ENCODE data around the gene ANLN. TPM values are rescaled to one million over a fixed set of nuclear protein-coding genes. Genes with fewer than 3 reads are reported as not detected.

Gene ANLN
- total and polyA plus RNA-seq, 2 experiments from 2014 or later: 26.9 to 66.7 TPM

- Histone ChIP-seq H4K20me1 (replicated peaks; ENCODE audit: insufficient read depth) (peaks cover 7% of the 10 kb centered on the region; the same call in 1 of the 2 replicates), H3K4me2 (no peak overlapping the region), H3K9me2 (ENCODE audit: insufficient read depth) (no peaks in the 10 kb centered on the region), H3K27me3 (ENCODE audit: insufficient read depth) (no peaks in the 10 kb centered on the region), H3K27ac (ENCODE audit: low read depth) (no peak overlapping the region), H3K79me2 (replicated peaks; ENCODE audit: insufficient read depth) (no peaks in the 10 kb centered on the region), H3K4me1 (ENCODE audit: insufficient read depth) (no peaks in the 10 kb centered on the region), H3K4me3 (no peak overlapping the region), H2AFZ (no peak overlapping the region), H3F3A (replicated peaks; ENCODE audit: low read depth) (no peaks in the 10 kb centered on the region), H3K36me3 (ENCODE audit: insufficient read depth) (peaks cover 62% of the 10 kb centered on the region)
- H3K27me3 Mint-ChIP-seq (ENCODE audit: insufficient read depth, low read depth, poor library complexity): no peaks in the 10 kb centered on the region
- peaks cover 3% of the 10 kb centered on the region; the same call in 2 of the 3 replicates for H3K4me1 Mint-ChIP-seq
- no peak for DNase-seq (ENCODE audit: low spot score)
- peaks cover 61% of the 10 kb centered on the region for H3K36me3 Mint-ChIP-seq (ENCODE audit: low read depth)
- TF ChIP-seq CTCF (conservative IDR thresholded peaks at IDR 0.05; ENCODE audit: low read depth in 2 of 2): no peak
- TF ChIP-seq ZNF114 (CRISPR knock-in tag; IDR thresholded peaks at IDR 0.05): no peak
- no peak for TF ChIP-seq REST (IDR thresholded peaks at IDR 0.05; ENCODE audit: unreplicated experiment)
- TF ChIP-seq POLR2AphosphoS5 (IDR thresholded peaks at IDR 0.05; ENCODE audit: low read depth): no peak
- TF ChIP-seq CREB1 (CRISPR knock-in tag; IDR thresholded peaks at IDR 0.05; ENCODE audit: low read depth): no peak
- TF ChIP-seq ETS1 (IDR thresholded peaks at IDR 0.05): no peak
- TF ChIP-seq NANOG (IDR thresholded peaks at IDR 0.05; ENCODE audit: borderline replicate concordance): no peak
- TF ChIP-seq EZH2phosphoT487 (IDR thresholded peaks at IDR 0.05; ENCODE audit: unreplicated experiment): no peak
- no peak for TF ChIP-seq EZH2 (IDR thresholded peaks at IDR 0.05; ENCODE audit: low read depth, unreplicated experiment)
- TF ChIP-seq ZNF331 (CRISPR knock-in tag; IDR thresholded peaks at IDR 0.05; ENCODE audit: low read depth): no peak
- no peak for TF ChIP-seq STAT1 (IDR thresholded peaks at IDR 0.05; ENCODE audit: unreplicated experiment)
- TF ChIP-seq JUNB (IDR thresholded peaks at IDR 0.05; ENCODE audit: unreplicated experiment): no peak
- no peak for TF ChIP-seq ZNF462 (CRISPR knock-in tag; IDR thresholded peaks at IDR 0.05)
- H3K9me3 Mint-ChIP-seq: no peaks in the 10 kb centered on the region
- H3K27ac Mint-ChIP-seq: no peak overlapping the region
- H3K4me3 Mint-ChIP-seq: no peak overlapping the region
- no peak for ATAC-seq
These were observed 32.4 kb downstream of the ANLN start for GRCh38 chr7:36422072-36422471.
